Measurements from ENCODE around the gene EBNA1BP2.
"Not testable (repeated sequence)": the region's sequence is repeated elsewhere in the genome, so short reads cannot be mapped to it uniquely, and the experiment has no call there.

The EBNA1BP2 gene

DNA sequence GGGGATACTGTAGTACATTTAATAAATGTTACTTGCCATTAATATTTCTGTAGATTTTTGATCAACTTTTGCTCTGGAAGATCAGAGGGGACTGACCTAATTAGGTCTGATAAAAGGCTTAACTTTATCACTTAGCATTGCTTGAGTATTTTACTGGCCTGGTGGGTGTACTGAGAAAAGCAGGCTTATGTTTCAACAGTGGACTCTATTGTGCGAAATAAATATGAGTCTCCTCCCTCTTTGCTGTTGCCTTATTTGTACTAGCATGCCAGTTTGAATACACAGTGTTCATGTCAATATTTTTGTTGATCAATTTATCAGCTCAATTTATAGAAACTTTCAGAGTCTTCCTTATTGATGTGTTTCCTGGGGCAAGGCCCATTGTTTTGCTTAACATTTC lies 49.1 kb downstream of the EBNA1BP2 start:
- H3K27ac ChIP-seq = no peak overlapping the region
- DNase-seq (ENCODE audit: low read depth, low spot score) = no peak

DNA sequence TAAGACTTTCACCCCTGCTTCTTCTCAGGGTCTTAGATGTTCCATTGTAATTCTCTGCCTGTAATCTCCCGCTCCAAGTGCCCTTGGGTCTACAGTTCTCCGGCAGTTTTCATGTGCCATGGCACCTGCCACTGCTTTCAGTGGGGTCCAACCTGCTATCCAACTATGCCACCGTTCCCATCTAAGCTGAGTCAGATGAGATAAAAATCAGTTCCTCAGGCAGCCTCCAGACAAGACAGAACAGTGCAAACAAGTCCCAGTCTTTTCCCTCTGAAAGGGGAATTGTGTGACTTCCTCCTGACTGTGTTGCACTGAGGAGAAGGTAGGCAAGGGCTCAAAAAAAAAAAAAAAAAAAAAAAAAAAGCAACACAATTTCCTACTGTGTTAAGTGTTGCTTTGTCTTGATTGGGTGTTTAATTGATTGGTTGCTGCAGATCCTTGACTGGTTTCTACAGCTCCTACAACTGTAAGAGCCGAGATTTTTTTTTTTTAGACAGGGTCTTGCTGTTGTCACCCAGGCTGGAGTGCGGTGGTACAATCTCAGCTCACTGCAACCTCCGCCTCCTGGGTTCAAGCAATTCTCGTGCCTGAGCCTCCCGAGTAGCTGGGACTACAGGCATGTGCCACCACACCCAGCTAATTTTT lies 50.7 kb downstream of the EBNA1BP2 start:
- DNase-seq (ENCODE audit: low read depth, low spot score) = no peak
- peak overlapping the region; percentile 91 for H3K27ac ChIP-seq

DNA sequence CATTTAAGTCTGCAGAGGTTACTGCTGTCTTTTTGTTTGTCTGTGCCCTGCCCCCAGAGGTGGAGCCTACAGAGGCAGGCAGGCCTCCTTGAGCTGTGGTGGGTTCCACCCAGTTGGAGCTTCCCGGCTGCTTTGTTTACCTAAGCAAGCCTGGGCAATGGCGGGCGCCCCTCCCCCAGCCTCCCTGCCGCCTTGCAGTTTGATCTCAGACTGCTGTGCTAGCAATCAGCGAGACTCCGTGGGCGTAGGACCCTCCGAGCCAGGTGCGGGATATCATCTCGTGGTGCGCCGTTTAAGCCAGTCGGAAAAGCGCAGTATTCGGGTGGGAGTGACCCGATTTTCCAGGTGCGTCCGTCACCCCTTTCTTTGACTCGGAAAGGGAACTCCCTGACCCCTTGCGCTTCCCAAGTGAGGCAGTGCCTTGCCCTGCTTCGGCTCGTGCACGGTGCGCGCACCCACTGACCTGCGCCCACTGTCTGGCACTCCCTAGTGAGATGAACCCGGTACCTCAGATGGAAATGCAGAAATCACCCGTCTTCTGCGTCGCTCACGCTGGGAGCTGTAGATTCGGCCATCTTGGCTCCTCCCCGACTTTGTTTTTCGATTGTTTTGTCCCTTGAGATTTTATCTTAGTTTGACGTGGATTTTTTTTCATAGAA lies 52.0 kb downstream of the EBNA1BP2 start:
- DNase-seq (ENCODE audit: low read depth, low spot score) = not testable (repeated sequence)
- H3K27ac ChIP-seq = peak overlapping the region; percentile 91
